Tibial artery (tissue), 4 donors: Measurements from ENCODE around the gene HAUS1.
"Not testable (repeated sequence)": the region's sequence is repeated elsewhere in the genome, so short reads cannot be mapped to it uniquely, and the experiment has no call there.

Source experiments
- DNase-seq, 2 donors: peaks; one replicate each; pipeline ENCODE4 v3.0.0-alpha.2; 2019
- H3K27ac ChIP-seq, 2 donors: fragments of 200-600 bp; sonication (generic) in 1 of 2; 1 replicate in 1 of 2; 2 replicates in 1 of 2; pipeline ENCODE4 v1.5.1; 2018 to 2019; ENCODE audit warnings: mild to moderate bottlenecking in 1 of 2
- H3K27me3 ChIP-seq, 2 donors: fragments of 200-600 bp; sonication (generic) in 1 of 2; one replicate each; pipeline versions ENCODE4 v1.5.1 to v1.6.0; 2016 to 2019
- H3K36me3 ChIP-seq, 3 donors: fragments of 200-600 bp; sonication (generic) in 2 of 3; one replicate each; pipeline ENCODE4 v1.5.1; 2016 to 2019; ENCODE audit warnings: mild to moderate bottlenecking in 2 of 3
- H3K4me1 ChIP-seq, 4 donors: fragments of 200-600 bp; sonication (generic) in 2 of 4; 1 replicate in 3 of 4; 2 replicates in 1 of 4; pipeline ENCODE4 v1.5.1; 2016 to 2019
- H3K4me3 ChIP-seq, 2 donors: fragments of 200-600 bp; sonication (generic) in 1 of 2; 1 replicate in 1 of 2; 2 replicates in 1 of 2; pipeline ENCODE4 v1.5.1; 2018 to 2019; ENCODE audit warnings: mild to moderate bottlenecking in 2 of 2
- H3K9me3 ChIP-seq, 3 donors: fragments of 200-600 bp; sonication (generic) in 1 of 3; one replicate each; pipeline ENCODE4 v1.5.1; 2016 to 2019
- intact Hi-C: fragments of 100-400 bp; cut with DNase I; formaldehyde crosslinking; loops from one replicate; pipeline ENCODE4 v1.15.0; 2023; ENCODE audit warnings: low total_unique reads
- TF ChIP-seq, protein P1 (sequence below), 2 experiments: fragments of 200-600 bp in 1 of 2; fragments of 450-650 bp in 1 of 2; IDR thresholded peaks; one replicate each; pipeline ENCODE4 v1.5.1; 2017 to 2019; ENCODE audit warnings: antibody characterized with exemption in 2 of 2, mild to moderate bottlenecking in 1 of 2, moderate library complexity in 1 of 2

The HAUS1 gene

DNA sequence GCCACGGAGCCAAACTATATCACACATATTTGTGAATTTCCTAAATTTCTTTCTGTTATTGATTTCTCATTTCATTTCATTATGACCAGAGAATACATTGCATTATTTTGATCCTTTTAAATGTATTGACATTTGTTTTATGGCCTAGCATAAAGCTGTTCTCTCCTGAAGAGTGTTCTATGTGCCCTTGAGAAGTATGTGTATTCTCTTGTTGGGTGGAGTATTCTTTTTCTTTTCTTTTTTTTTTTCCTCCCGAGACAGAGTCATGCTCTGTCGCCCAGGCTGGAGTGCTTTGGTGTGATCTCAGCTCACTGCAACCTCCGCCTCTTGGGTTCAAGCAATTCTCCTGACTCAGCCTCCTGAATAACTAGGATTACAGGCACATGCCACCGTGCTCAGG lies 5.2 kb downstream of the HAUS1 start:
- Histone ChIP-seq H3K27ac (no peak overlapping the region), H3K27me3 (no peaks in the 10 kb centered on the region), H3K9me3 (no peaks in the 10 kb centered on the region), H3K4me3 (no peak overlapping the region), H3K4me1 (peaks cover 0 to 18% (median 2%) of the 10 kb centered on the region in 4 donors), H3K36me3 (peaks cover 2 to 34% (median 16%) of the 10 kb centered on the region in 3 donors)
- TF ChIP-seq, protein P1, sequence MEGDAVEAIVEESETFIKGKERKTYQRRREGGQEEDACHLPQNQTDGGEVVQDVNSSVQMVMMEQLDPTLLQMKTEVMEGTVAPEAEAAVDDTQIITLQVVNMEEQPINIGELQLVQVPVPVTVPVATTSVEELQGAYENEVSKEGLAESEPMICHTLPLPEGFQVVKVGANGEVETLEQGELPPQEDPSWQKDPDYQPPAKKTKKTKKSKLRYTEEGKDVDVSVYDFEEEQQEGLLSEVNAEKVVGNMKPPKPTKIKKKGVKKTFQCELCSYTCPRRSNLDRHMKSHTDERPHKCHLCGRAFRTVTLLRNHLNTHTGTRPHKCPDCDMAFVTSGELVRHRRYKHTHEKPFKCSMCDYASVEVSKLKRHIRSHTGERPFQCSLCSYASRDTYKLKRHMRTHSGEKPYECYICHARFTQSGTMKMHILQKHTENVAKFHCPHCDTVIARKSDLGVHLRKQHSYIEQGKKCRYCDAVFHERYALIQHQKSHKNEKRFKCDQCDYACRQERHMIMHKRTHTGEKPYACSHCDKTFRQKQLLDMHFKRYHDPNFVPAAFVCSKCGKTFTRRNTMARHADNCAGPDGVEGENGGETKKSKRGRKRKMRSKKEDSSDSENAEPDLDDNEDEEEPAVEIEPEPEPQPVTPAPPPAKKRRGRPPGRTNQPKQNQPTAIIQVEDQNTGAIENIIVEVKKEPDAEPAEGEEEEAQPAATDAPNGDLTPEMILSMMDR (IDR thresholded peaks at IDR 0.05), result no peak
- DNase-seq, result no peak
- intact Hi-C loops, result no loop called here

DNA sequence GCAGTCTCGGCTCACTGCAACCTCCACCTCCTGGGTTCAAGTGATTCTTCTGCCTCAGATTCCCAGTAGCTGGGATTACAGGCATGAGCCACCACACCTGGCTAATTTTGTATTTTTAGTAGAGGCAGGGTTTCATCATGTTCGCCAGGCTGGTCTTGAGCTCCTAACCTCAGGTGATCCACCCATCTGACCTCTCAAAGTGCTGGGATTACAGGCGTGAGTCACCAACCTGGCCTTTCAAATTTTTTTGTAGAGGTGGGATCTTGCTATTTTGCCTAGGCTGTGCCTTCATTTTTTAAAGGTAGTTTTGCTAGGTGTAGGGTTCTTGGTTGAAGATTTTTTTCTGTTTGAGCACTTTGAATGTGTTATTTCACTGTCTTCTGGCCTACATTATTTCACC lies 6.2 kb downstream of the HAUS1 start:
- Histone ChIP-seq H3K4me3 (no peak overlapping the region), H3K27ac (no peak overlapping the region), H3K4me1 (peaks cover 0 to 13% (median 0%) of the 10 kb centered on the region in 4 donors), H3K9me3 (no peaks in the 10 kb centered on the region), H3K27me3 (no peaks in the 10 kb centered on the region), H3K36me3 (peaks cover 12 to 44% (median 26%) of the 10 kb centered on the region in 3 donors)
- no peak for DNase-seq
- intact Hi-C loops, result no loop called here
- TF ChIP-seq, protein P1 (IDR thresholded peaks at IDR 0.05), result no peak

DNA sequence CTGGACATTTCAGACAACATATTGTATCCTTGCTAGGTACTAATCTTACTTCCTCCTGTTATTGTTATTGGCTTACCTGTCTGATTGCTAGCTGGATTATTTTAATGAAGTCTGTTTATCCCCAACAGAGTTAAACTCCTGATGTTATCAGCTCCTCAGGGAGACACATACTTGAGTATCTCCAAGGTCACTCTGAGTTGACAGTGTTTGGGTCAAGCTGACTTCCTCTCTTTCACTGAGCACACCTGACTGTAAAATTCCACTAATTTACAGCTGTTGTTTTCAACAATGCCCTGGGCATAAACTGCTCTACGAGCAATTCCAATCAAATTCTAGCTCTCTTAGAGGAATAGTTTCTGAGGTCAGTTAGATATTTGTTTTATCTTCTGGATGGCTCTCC lies 9.6 kb downstream of the HAUS1 start:
- Histone ChIP-seq H3K27me3 (no peaks in the 10 kb centered on the region), H3K4me3 (no peak overlapping the region), H3K9me3 (no peaks in the 10 kb centered on the region), H3K36me3 (peaks cover 21 to 56% (median 32%) of the 10 kb centered on the region in 3 donors), H3K4me1 (no peaks in the 10 kb centered on the region), H3K27ac (no peak overlapping the region)
- no peak for DNase-seq
- intact Hi-C loops, result no loop called here
- TF ChIP-seq, protein P1 (IDR thresholded peaks at IDR 0.05), result no peak

- H3K36me3 ChIP-seq, result peaks cover 66 to 92% (median 83%) of the 10 kb centered on the region in 3 donors
- intact Hi-C loops, H3K27ac ChIP-seq, H3K9me3 ChIP-seq, DNase-seq, H3K4me3 ChIP-seq, H3K4me1 ChIP-seq, H3K27me3 ChIP-seq: not testable (repeated sequence)
Measured at GRCh38 chr18:46126625-46127024, 22.4 kb downstream of the HAUS1 start.

DNA sequence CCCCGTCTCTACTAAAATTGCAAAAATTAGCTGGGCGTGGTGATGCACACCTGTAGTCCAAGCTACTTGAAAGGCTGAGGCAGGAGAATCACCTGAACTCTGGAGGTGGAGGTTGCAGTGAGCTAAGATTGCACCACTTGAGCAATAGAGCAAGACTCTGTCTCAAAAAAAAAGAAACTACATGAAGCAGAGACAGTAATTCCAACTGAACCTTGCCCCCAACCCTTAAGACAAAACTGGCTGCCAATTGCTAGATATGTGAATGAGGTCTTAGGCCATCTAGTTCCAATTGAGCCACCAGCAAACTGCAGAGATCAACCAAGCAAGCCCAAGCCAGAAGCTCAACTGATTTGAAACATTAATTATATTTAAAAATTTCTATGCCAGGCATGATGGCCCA lies 25.9 kb downstream of the HAUS1 start:
- intact Hi-C loops, result no loop called here
- DNase-seq, result no peak

DNA sequence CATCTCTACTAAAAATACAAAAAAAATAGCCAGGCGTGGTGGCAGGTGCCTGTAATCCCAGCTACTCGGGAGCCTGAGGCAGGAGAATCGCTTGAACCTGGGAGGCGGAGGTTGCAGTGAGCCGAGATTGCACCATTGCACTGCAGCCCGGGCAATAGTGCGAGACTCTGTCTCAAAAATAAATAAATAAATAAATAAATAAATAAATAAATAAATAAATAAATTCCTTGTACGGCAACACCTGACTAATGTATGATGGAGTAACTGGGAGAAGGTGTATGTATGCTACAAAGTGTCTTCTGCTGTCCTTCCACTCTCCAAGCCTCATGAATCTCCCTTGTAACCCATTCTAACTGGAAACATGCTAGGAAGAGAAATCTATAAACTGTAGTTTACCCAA lies 26.4 kb downstream of the HAUS1 start:
- H3K4me1 ChIP-seq, H3K27me3 ChIP-seq, H3K4me3 ChIP-seq, DNase-seq, H3K9me3 ChIP-seq, H3K27ac ChIP-seq, intact Hi-C loops: not testable (repeated sequence)
- peaks cover 38 to 59% (median 49%) of the 10 kb centered on the region in 3 donors for H3K36me3 ChIP-seq

More for the DNA sequence above, 25.9 kb downstream of the HAUS1 start:
- Histone ChIP-seq H3K9me3 (no peaks in the 10 kb centered on the region), H3K4me1 (no peaks in the 10 kb centered on the region), H3K36me3 (peaks cover 38 to 64% (median 54%) of the 10 kb centered on the region in 3 donors), H3K27me3 (no peaks in the 10 kb centered on the region), H3K27ac (no peak overlapping the region), H3K4me3 (no peak overlapping the region)
- TF ChIP-seq, protein P1 (IDR thresholded peaks at IDR 0.05), result no peak

- Histone ChIP-seq H3K4me3 (no peak overlapping the region), H3K27ac (no peak overlapping the region), H3K9me3 (no peaks in the 10 kb centered on the region), H3K4me1 (no peaks in the 10 kb centered on the region), H3K36me3 (peaks cover 17 to 29% (median 20%) of the 10 kb centered on the region in 3 donors), H3K27me3 (no peaks in the 10 kb centered on the region)
- intact Hi-C loops, result no loop called here
- TF ChIP-seq, protein P1 (IDR thresholded peaks at IDR 0.05), result no peak
- no peak for DNase-seq
Measured at GRCh38 chr18:46133534-46133933, 29.3 kb downstream of the HAUS1 start.
